HG02943 (cell line): ENCODE results near the gene FRMD5.
"Not testable (repeated sequence)": the region's sequence is repeated elsewhere in the genome, so short reads cannot be mapped to it uniquely, and the experiment has no call there.

Experiments used
- ATAC-seq: cut with Tn5 transposase; IDR thresholded peaks from one replicate; pipeline ENCODE4 v1.9.1; 2021; ENCODE audit warnings: mild to moderate bottlenecking, low read depth, moderate library complexity; ENCODE audit not compliant: unreplicated experiment

The FRMD5 gene

DNA sequence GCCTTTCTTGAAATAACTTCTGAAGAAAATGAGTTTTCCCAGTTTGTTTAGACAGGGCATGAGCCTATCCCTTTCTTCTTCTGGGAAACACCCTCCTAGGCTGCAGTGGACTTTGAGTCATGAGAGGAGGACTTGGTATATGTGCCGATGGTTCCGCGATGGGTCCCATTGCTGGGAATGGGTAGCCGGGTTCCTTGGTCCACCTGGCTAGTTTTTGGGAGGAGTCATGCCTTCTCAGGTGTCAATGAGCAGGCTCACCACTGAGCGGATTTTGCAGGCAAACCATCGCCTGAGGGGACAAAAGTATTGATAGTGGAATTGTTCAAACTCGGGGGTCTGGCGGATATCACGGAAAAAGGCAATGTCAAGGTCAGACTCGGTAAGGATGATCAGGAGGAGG, 321.4 kb downstream of the FRMD5 start:
- no peak for ATAC-seq

DNA sequence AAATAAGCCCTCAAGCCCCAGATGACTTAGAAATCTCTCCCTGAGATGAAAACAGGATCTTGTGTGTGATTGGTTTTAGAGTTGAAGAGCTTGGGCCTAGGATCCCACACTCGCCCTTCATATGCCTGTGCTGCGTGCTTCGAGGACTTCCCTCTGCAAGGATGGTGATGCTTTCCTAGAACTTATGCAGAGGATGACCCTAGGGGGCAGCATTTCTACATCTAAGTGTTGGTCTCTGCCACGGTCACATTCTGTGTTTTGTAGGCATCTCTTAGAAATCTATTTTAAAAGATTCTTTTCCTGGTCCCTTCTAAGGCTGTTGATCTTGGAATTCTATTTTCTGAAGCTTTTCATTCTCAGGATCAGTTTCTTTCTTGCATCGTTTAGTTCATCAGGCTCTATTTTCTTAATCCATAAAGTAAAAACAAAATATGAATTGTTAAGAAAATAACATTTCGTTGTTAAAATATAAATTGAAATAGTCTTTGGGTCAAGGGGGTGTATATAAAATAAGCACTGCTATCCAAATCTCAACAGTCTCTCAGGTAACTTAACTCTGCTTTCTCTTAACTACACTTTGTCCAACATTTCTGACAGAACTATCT, 322.6 kb downstream of the FRMD5 start:
- ATAC-seq: no peak

- ATAC-seq: no peak
These were observed 323.2 kb downstream of the FRMD5 start for GRCh38 chr15:43871835-43872234.

- no peak for ATAC-seq
These were observed 326.7 kb downstream of the FRMD5 start for GRCh38 chr15:43868406-43868805.

DNA sequence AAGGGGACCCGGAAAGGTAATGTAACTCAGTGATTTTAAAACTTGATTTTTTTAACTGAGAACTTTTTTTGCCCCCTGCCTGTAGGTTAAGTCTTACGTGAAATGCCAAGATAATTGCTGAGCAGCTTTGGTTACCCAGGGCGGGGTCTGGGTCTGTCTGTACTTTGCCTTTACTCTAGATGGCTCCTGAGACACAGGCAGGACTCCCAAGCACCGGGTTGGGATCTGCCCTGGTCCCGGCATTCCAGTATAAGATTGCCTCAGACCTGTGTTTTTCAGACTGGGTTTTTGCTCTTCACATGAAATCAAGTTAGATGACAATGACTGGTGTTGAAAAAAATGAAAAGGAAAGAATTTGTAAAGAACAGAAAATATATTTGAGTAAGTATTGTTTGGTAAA, 328.0 kb downstream of the FRMD5 start:
- no peak for ATAC-seq

DNA sequence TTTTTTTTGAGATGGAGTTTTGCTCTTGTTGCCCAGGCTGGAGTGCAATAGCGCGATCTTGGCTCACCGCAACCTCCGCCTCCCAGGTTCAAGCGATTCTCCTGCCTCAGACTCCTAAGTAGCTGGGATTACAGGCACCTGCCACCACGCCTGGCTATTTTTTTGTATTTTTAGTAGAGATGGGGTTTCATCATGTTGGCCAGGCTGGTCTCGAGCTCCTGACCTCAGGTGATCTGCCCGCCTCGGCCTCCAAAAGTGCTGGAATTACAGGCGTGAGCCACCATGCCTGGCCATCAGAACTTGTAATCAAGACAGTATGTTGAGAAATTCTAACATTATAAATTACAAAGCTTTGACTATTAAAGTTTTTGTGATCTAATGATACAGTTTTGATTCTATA, 328.4 kb downstream of the FRMD5 start:
- ATAC-seq: not testable (repeated sequence)

GRCh38 chr15:43859546-43859945, 335.5 kb downstream of the FRMD5 start:
- ATAC-seq: no peak

- ATAC-seq: no peak
These were observed 340.3 kb downstream of the FRMD5 start for GRCh38 chr15:43854801-43855200.

- no peak for ATAC-seq
These were observed 342.5 kb downstream of the FRMD5 start for GRCh38 chr15:43852607-43853006.

- ATAC-seq: no peak
These were observed 343.8 kb downstream of the FRMD5 start for GRCh38 chr15:43851251-43851650.

- ATAC-seq: no peak
These were observed 349.6 kb downstream of the FRMD5 start for GRCh38 chr15:43845421-43845820.

- not testable (repeated sequence) for ATAC-seq
These were observed 362.6 kb downstream of the FRMD5 start for GRCh38 chr15:43832485-43832884.

GRCh38 chr15:43831519-43832052, 363.5 kb downstream of the FRMD5 start:
- ATAC-seq: not testable (repeated sequence)

DNA sequence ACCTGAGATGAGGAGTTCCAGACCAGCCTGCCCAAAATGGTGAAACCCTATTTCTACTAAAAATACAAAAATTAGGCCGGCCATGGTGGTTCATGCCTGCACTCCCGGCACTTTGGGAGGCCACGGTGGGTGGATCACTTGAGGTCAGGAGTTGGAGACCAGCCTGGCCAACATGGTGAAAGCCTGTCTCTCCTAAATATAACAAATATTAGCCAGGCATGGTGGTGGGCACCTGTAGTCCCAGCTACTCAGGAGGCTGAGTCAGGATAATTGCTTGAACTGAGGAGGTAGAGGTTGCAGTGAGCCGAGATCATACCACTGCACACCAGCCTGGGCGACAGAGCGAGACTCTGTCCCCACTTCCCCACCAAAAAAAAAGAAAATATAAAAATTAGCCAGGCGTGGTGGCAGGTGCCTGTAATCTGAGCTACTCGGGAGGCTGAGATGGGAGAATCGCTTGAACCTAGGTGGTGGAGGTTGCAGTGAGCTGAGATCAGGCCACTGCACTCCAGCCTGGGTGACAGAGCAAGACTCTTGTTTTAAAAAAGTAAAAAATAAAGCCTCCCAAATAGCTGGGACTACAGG, 364.3 kb downstream of the FRMD5 start:
- not testable (repeated sequence) for ATAC-seq

DNA sequence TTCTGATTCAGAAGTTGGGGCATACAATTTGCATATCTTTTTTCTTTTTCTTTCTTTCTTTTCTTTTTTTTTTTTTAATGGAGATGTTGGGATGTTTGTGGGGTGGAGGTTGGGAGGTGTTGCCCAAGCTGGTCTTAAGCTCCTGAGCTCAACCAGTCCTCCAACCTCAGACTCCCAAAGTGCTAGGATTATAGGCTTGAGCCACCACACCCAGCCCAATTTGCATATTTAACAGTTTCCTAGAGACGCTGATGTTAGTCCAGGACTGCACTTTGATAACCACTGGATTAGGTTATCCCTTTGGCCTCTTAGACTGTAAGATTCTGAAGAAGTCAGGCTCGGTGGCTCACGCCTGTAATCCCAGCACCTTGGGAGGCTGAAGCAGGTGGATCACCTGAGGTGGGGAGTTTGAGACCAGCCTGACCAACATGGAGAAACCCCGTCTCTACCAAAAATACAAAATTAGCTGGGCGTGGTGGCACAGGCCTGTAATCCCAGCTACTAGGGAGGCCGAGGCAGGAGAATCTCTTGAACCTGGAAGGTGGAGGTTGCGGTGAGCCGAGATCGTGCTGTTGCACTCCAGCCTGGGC, 365.0 kb downstream of the FRMD5 start:
- not testable (repeated sequence) for ATAC-seq

- no peak for ATAC-seq
These were observed 366.9 kb downstream of the FRMD5 start for GRCh38 chr15:43828061-43828657.

DNA sequence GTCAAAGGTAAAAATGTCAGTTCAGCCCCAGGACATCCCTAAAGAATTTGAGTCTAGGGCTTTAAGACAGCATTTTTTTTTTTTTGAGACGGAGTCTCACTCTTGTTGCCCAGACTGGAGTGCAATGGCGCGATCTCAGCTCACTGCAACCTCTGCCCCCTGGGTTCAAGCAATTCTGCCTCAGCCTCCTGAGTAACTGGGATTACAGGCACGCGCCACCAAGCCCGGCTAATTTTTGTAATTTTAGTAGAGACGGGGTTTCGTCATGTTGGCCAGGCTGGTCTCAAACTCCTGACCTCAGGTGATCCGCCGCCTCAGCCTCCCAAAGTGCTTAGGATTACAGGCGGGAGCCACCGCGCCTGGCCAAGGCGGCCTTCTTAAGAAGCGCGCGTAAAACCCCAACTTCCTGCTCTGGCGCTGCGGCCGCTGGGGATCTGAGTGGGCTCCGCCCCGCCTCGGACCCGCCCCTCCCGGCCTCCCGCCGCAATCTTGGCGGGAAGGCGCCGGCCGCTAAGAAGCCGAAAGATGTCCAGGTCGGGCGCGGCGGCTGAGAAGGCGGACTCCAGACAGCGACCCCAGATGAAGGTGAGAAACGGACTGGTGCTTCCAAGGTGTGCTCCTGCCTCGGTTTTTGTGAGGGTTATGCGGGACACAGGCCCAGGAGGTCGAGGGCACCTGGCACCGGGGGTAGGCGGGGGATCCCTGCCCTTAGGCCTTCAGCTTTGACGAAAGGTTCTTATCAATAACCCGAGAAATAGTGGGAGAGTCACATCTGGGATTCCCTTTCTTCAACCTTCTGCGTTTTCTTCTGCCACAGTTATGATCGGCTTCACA, 368.3 kb downstream of the FRMD5 start, which contains the start of gene WDR76:
TSS of gene WDR76 (plus strand) at position 495 of the 834 bp plus-strand sequence. CDS start at position 526, 31 bp downstream.
- ATAC-seq: no peak

GRCh38 chr15:43826029-43826507, 369.0 kb downstream of the FRMD5 start:
- no peak for ATAC-seq

DNA sequence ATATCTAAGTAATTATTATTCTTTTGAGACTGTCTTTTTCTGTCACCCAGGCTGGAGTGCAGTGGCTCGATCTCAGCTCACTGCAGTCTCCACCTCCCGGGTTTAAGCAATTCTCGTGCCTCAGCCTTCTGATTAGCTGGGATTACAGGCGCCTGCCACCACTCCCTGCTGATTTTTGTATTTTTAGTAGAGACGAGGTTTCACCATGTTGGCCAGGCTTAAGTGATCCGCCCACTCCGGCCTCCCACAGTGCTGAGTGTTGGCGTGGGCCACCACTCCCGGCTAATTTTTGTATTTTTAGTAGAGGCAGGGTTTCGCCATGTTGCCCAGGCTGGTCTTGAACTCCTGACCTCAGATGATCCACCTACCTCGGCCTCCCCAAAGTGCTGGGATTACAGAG, 369.8 kb downstream of the FRMD5 start:
- not testable (repeated sequence) for ATAC-seq
